CD14-positive monocyte (primary cell): Measurements from ENCODE around the gene PTPRN2. TPM values are rescaled to one million over a fixed set of nuclear protein-coding genes. Genes with fewer than 3 reads are reported as not detected.

Source experiments
- DNase-seq, 3 donors: peaks; one replicate each; pipeline ENCODE4 v3.0.0-alpha.2; 2011 to 2022
- H2AFZ ChIP-seq: 2 replicates; pipeline ENCODE4 v1.6.0; 2012; ENCODE audit warnings: mild to moderate bottlenecking, low read depth, low read length, inconsistent platforms; ENCODE audit not compliant: insufficient read depth, poor library complexity, severe bottlenecking
- H3K27ac ChIP-seq, 2 donors: 1 replicate in 1 of 2; 2 replicates in 1 of 2; pipeline ENCODE4 v1.5.1; 2012 to 2013; ENCODE audit warnings: low read length in 2 of 2, control low read depth in 1 of 2, inconsistent platforms in 1 of 2, low read depth in 1 of 2, mild to moderate bottlenecking in 1 of 2
- H3K27me3 ChIP-seq, 2 donors: one replicate each; pipeline versions ENCODE4 v1.6.0 to v1.6.1; 2011 to 2013; ENCODE audit warnings: low read length in 2 of 2; ENCODE audit not compliant: control insufficient read depth in 2 of 2, insufficient read depth in 2 of 2
- H3K36me3 ChIP-seq, 2 donors: replicated peaks in 1 of 2; 1 replicate in 1 of 2; 2 replicates in 1 of 2; pipeline versions ENCODE4 v1.5.1 to v1.6.1; 2012 to 2013; ENCODE audit warnings: low read length in 2 of 2, control low read depth in 1 of 2, inconsistent platforms in 1 of 2, mild to moderate bottlenecking in 1 of 2; ENCODE audit not compliant: insufficient read depth in 2 of 2, control insufficient read depth in 1 of 2
- H3K4me1 ChIP-seq, 2 donors: 1 replicate in 1 of 2; 2 replicates in 1 of 2; pipeline versions ENCODE4 v1.5.1 to v1.6.1; 2012 to 2013; ENCODE audit warnings: low read length in 2 of 2, control low read depth in 1 of 2, inconsistent platforms in 1 of 2, mild to moderate bottlenecking in 1 of 2, moderate library complexity in 1 of 2; ENCODE audit not compliant: insufficient read depth in 2 of 2, control insufficient read depth in 1 of 2
- H3K4me2 ChIP-seq: replicated peaks from 2 replicates; pipeline ENCODE3; 2012; ENCODE audit warnings: low read length, moderate library complexity, mild to moderate bottlenecking; ENCODE audit not compliant: poor library complexity, severe bottlenecking; ENCODE audit errors: extremely low read depth
- H3K4me3 ChIP-seq, 3 experiments: fragments of 200-600 bp in 1 of 3; sonication (generic) in 1 of 3; replicated peaks in 1 of 3; 1 replicate in 2 of 3; 2 replicates in 1 of 3; pipeline ENCODE4 v1.5.1; 2011 to 2013; ENCODE audit warnings: low read length in 3 of 3, mild to moderate bottlenecking in 3 of 3, control low read depth in 2 of 3, low read depth in 2 of 3, inconsistent platforms in 1 of 3, moderate library complexity in 1 of 3
- H3K79me2 ChIP-seq: 2 replicates; pipeline ENCODE4 v1.6.0; 2012; ENCODE audit warnings: mild to moderate bottlenecking, control low read depth, inconsistent platforms, low read length, moderate library complexity; ENCODE audit not compliant: insufficient read depth
- H3K9ac ChIP-seq: 2 replicates; pipeline ENCODE4 v1.6.0; 2017; ENCODE audit warnings: low read length, mild to moderate bottlenecking; ENCODE audit not compliant: insufficient read depth, poor library complexity, severe bottlenecking
- H3K9me3 ChIP-seq, 2 donors: replicated peaks in 1 of 2; 1 replicate in 1 of 2; 2 replicates in 1 of 2; pipeline versions ENCODE4 v1.5.1 to v1.6.1; 2012 to 2013; ENCODE audit warnings: low read length in 2 of 2, control low read depth in 1 of 2; ENCODE audit not compliant: control insufficient read depth in 1 of 2, insufficient read depth in 1 of 2
- H4K20me1 ChIP-seq: 2 replicates; pipeline ENCODE4 v1.6.0; 2012; ENCODE audit warnings: mild to moderate bottlenecking, low read length, control low read depth, moderate library complexity; ENCODE audit not compliant: insufficient read depth
- H3K27ac Mint-ChIP-seq, 7 donors: one replicate each; pipeline ENCODE4 v1.8.0; 2020; ENCODE audit warnings: mild to moderate bottlenecking in 7 of 7, mixed read lengths in 7 of 7, moderate library complexity in 6 of 7, inconsistent platforms in 2 of 7
- H3K27me3 Mint-ChIP-seq, 3 donors: one replicate each; pipeline ENCODE4 v1.8.0; 2021 to 2022; ENCODE audit warnings: low read depth in 3 of 3, mild to moderate bottlenecking in 3 of 3, mixed read lengths in 3 of 3, moderate library complexity in 3 of 3, inconsistent platforms in 1 of 3
- H3K36me3 Mint-ChIP-seq, 2 donors: one replicate each; pipeline ENCODE4 v1.8.0; 2020; ENCODE audit warnings: mixed read lengths in 2 of 2, inconsistent platforms in 1 of 2, mild to moderate bottlenecking in 1 of 2
- H3K4me1 Mint-ChIP-seq: one replicate; pipeline ENCODE4 v1.8.0; 2020; ENCODE audit warnings: mild to moderate bottlenecking, mixed read lengths
- H3K4me3 Mint-ChIP-seq, 2 donors: one replicate each; pipeline ENCODE4 v1.8.0; 2020; ENCODE audit warnings: mild to moderate bottlenecking in 2 of 2, mixed read lengths in 2 of 2, moderate library complexity in 1 of 2
- H3K9me3 Mint-ChIP-seq, 7 donors: one replicate each; pipeline ENCODE4 v1.8.0; 2020 to 2022; ENCODE audit warnings: mixed read lengths in 7 of 7, mild to moderate bottlenecking in 6 of 7, moderate library complexity in 6 of 7, inconsistent platforms in 2 of 7
- CTCF ChIP-seq: fragments of 200-600 bp; IDR thresholded peaks from one replicate; pipeline ENCODE4 v1.8.0; 2022; ENCODE audit warnings: antibody characterized with exemption, mild to moderate bottlenecking
- WGBS: methylation state at CpG from one replicate; pipeline ENCODE4 v1.1.5; 2013; ENCODE audit warnings: missing lambda C conversion rate; ENCODE audit not compliant: insufficient coverage; 5-methylcytosine and 5-hydroxymethylcytosine counted together
- intact Hi-C, 2 donors: fragments of 100-400 bp; cut with micrococcal nuclease; formaldehyde crosslinking; loops; one replicate each; pipeline versions ENCODE4 v1.15.0 to v1.15.1; 2023
- polyA plus RNA-seq, 3 donors: library from polyadenylated mRNA; depleted of rRNA in 1 of 3; unstranded in 2 of 3; stranded (reverse) in 1 of 3; fragments of 300-500 nt in 2 of 3; fragments of >200 nt in 1 of 3; fragmentation: Illumina TruSeq in 2 of 3; gene quantifications; 1 replicate in 2 of 3; 2 replicates in 1 of 3; pipeline ENCODE4 v1.2.3, GENCODE V29; 2012 to 2021

The PTPRN2 gene
- polyA plus RNA-seq, 3 donors, result 0.25 to 1.4 (median 0.97) TPM

- Mint-ChIP-seq H3K27ac (peak overlapping the region in 1 of 7 donors; percentile 58), H3K4me1 (no peaks in the 10 kb centered on the region), H3K27me3 (peaks cover 0 to 1% (median 0%) of the 10 kb centered on the region in 3 donors), H3K9me3 (no peaks in the 10 kb centered on the region), H3K4me3 (no peak overlapping the region), H3K36me3 (no peaks in the 10 kb centered on the region)
- WGBS, result 97% methylated on average over 20 of the region's 24 CpGs
- Histone ChIP-seq H3K9me3 (no peaks in the 10 kb centered on the region), H3K9ac (no peak overlapping the region), H4K20me1 (no peaks in the 10 kb centered on the region), H2AFZ (no peak overlapping the region), H3K4me3 (no peak overlapping the region), H3K79me2 (no peaks in the 10 kb centered on the region), H3K4me2 (no peak overlapping the region), H3K4me1 (no peaks in the 10 kb centered on the region), H3K36me3 (no peaks in the 10 kb centered on the region), H3K27me3 (no peaks in the 10 kb centered on the region), H3K27ac (no peak overlapping the region)
- DNase-seq, result no peak
- TF ChIP-seq CTCF, result no peak
- intact Hi-C loops, result no loop called here
Measured at GRCh38 chr7:158411232-158411950, 176.2 kb downstream of the PTPRN2 start.

GRCh38 chr7:158410720-158411119 lies 176.9 kb downstream of the PTPRN2 start:
- Mint-ChIP-seq H3K27ac (no peak overlapping the region), H3K9me3 (no peaks in the 10 kb centered on the region), H3K27me3 (peaks cover 0 to 1% (median 0%) of the 10 kb centered on the region in 3 donors), H3K4me1 (no peaks in the 10 kb centered on the region), H3K36me3 (no peaks in the 10 kb centered on the region), H3K4me3 (no peak overlapping the region)
- intact Hi-C loops, result no loop called here
- no peaks in the 10 kb centered on the region for H3K79me2 ChIP-seq
- no peak overlapping the region for H3K4me3 ChIP-seq
- no peak for DNase-seq
- WGBS, result 88% methylated on average over 12 of the region's 12 CpGs
- H3K9me3 ChIP-seq, result no peaks in the 10 kb centered on the region
- no peak overlapping the region for H3K4me2 ChIP-seq
- no peak overlapping the region for H2AFZ ChIP-seq
- H4K20me1 ChIP-seq, result no peaks in the 10 kb centered on the region
- no peak overlapping the region for H3K9ac ChIP-seq
- no peaks in the 10 kb centered on the region for H3K36me3 ChIP-seq
- no peaks in the 10 kb centered on the region for H3K4me1 ChIP-seq
- TF ChIP-seq CTCF, result no peak
- no peaks in the 10 kb centered on the region for H3K27me3 ChIP-seq
- no peak overlapping the region for H3K27ac ChIP-seq
